CD4-positive, alpha-beta T cell treated with Interleukin-1 beta for 1 hour (primary cell): ENCODE data around the gene HSD17B11.
"Not testable (repeated sequence)": the region's sequence is repeated elsewhere in the genome, so short reads cannot be mapped to it uniquely, and the experiment has no call there.

Experiments used
- DNase-seq, 2 donors: peaks; one replicate each; pipeline ENCODE4 v3.0.0-alpha.2; 2020 to 2022

HSD17B11 gene

DNA sequence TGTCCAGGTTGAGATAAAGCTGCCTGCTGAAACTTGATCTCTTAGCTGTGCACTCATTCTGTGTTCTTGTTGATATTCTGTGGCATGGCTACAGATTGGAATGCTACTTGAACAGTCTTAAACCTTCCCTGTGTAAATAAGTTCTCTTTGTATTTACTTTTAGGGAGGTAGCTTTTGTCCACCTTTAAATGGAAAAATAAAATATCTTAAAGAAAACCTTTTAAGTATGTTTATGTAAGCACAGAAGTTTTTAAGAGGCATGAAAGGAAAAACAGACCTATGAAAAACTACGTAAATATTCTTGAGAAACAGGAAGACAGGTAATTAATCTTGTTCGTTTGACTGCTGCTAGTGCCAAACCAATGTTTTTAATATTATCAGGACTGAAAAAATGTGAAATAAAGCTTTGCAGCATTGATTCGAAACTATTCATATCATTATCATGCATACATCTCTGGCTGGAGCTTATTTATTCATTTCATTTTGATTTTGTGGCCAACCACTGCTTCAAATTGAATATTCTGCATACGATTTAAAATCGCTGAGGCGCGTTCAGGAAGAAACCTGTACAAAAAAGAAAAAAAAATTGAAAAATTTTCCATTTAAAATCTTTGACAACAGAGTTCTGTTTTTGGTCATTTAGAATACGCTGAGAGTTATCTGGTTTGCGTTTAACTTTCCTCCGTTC is 86.1 kb downstream of the HSD17B11 start:
- DNase-seq, result no peak

DNA sequence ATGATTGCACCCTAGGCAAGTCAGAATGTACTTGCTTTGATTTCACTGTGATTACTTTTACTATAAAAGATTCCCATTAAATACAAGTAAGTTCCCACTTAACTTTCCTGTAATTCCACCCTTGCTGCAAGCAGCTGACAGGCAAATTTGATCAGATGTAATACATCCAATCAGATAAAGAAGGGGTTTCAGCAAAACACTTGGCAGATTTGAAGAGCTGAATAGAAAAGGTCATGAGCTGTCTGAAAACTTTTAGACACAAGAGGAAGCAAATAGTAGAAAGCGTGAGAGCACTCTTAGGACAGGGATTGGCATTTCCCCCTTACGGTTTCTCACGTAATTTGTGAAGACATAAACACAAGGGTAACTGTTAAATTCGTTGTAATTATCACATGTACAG is 91.1 kb downstream of the HSD17B11 start:
- DNase-seq, result no peak

DNA sequence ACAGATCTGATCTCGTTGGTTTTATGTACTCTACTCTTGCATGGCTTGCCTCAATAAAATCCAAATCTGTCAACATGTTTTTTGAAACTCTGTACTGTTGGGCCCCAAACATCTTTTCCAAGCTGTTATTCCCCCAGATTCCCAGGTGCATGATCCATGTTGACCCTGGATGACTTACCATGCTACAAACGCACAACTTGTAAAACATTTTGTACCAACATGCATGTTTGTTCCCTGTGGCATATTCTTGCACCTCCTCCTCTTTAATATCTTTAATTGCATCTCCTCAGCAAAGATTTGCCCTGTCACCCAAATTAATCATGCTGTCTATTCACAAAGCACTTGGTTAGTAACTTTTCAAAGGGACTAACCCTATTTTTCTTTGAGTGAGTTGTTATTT is 92.6 kb downstream of the HSD17B11 start:
- DNase-seq, result no peak

GRCh38 chr4:87294911-87295310 is 96.1 kb downstream of the HSD17B11 start:
- not testable (repeated sequence) for DNase-seq

- DNase-seq, result not testable (repeated sequence)
Measured at GRCh38 chr4:87293889-87294288, 97.1 kb downstream of the HSD17B11 start.

DNA sequence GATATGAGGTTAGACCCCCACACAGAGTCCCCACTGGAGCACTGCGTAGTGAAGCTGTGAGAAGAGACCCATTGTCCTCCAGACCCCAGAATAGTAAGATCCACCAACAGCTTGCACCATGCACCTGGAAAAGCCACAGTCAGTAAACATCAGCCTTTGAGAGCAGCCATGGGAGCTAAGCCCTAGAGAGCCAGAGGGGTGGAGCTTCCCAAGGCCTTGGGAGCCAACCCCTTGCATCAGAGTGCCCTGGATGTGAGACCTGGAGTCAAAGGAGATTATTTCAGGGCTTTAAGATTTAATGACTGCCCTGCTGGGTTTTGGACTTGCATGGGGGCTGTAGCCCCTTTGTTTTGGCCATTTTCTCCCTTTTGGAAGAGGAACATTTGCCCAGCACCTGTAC is 104.0 kb downstream of the HSD17B11 start:
- no peak for DNase-seq
